ENCODE data around the gene TANC1. TPM values are rescaled to one million over a fixed set of nuclear protein-coding genes. Genes with fewer than 3 reads are reported as not detected.

Gene TANC1
- total and polyA plus RNA-seq, 2 experiments from 2014 or later = 2.8 to 9.5 TPM

GRCh38 chr2:158994920-158995676, 26.7 kb downstream of the TANC1 start:
- Histone ChIP-seq H3K27me3 (ENCODE audit: insufficient read depth) (no peaks in the 10 kb centered on the region), H3K4me3 (no peak overlapping the region), H4K20me1 (replicated peaks; ENCODE audit: insufficient read depth) (0 out of 2 replicates have a peak, but pooled peaks cover 7% of the 10 kb centered on the region), H3F3A (replicated peaks; ENCODE audit: low read depth) (no peaks in the 10 kb centered on the region), H3K36me3 (ENCODE audit: insufficient read depth) (no peaks in the 10 kb centered on the region), H3K4me2 (no peak overlapping the region), H3K4me1 (ENCODE audit: insufficient read depth) (peaks cover 14% of the 10 kb centered on the region), H2AFZ (no peak overlapping the region), H3K9me2 (ENCODE audit: insufficient read depth) (no peaks in the 10 kb centered on the region), H3K79me2 (replicated peaks; ENCODE audit: insufficient read depth) (peaks cover 8% of the 10 kb centered on the region; the same call in 1 of the 2 replicates), H3K27ac (ENCODE audit: low read depth) (peak overlapping the region; percentile 10; the same call in 1 of the 2 replicates)
- Mint-ChIP-seq H3K4me3 (no peak overlapping the region), H3K9me3 (no peaks in the 10 kb centered on the region), H3K27ac (no peak overlapping the region), H3K36me3 (ENCODE audit: low read depth) (no peaks in the 10 kb centered on the region), H3K4me1 (peaks cover 14% of the 10 kb centered on the region), H3K27me3 (ENCODE audit: insufficient read depth, low read depth, poor library complexity) (peaks cover 5% of the 10 kb centered on the region)
- TF ChIP-seq EZH2phosphoT487 (IDR thresholded peaks at IDR 0.05; ENCODE audit: unreplicated experiment) (no peak), STAT1 (IDR thresholded peaks at IDR 0.05; ENCODE audit: unreplicated experiment) (no peak), POLR2AphosphoS5 (IDR thresholded peaks at IDR 0.05; ENCODE audit: low read depth) (no peak), JUNB (IDR thresholded peaks at IDR 0.05; ENCODE audit: unreplicated experiment) (no peak), EZH2 (IDR thresholded peaks at IDR 0.05; ENCODE audit: low read depth, unreplicated experiment) (no peak), ETS1 (IDR thresholded peaks at IDR 0.05) (no peak), ZNF331 (CRISPR knock-in tag; IDR thresholded peaks at IDR 0.05; ENCODE audit: low read depth) (no peak), REST (IDR thresholded peaks at IDR 0.05; ENCODE audit: unreplicated experiment) (no peak), ZNF462 (CRISPR knock-in tag; IDR thresholded peaks at IDR 0.05) (no peak), NANOG (IDR thresholded peaks at IDR 0.05; ENCODE audit: borderline replicate concordance) (no peak), CTCF (conservative IDR thresholded peaks at IDR 0.05; ENCODE audit: low read depth in 2 of 2) (no peak), ZNF114 (CRISPR knock-in tag; IDR thresholded peaks at IDR 0.05) (no peak), CREB1 (CRISPR knock-in tag; IDR thresholded peaks at IDR 0.05; ENCODE audit: low read depth) (no peak)
- DNase-seq (ENCODE audit: low spot score) = peak; percentile 11
- ATAC-seq = peak; percentile 79
